WTC11 (cell line): ENCODE data around the gene BOLL. TPM values are rescaled to one million over a fixed set of nuclear protein-coding genes. Genes with fewer than 3 reads are reported as not detected.

Experiments
- ATAC-seq: fragments of 200-7000 bp; cut with Tn5 transposase; 2 replicates; pipeline ENCODE4 v1.10.0; 2021; ENCODE audit warnings: mild to moderate bottlenecking, moderate library complexity
- CTCF ChIA-PET: fragments of 300-600 bp; sonication (Branson Sonifier 250); formaldehyde crosslinking; loops from one replicate; lab custom pipeline; 2021; ENCODE audit warnings: antibody characterized with exemption; lab: Charles Lee
- POLR2A ChIA-PET: fragments of 350-600 bp; sonication (Branson Sonifier 250); formaldehyde crosslinking; loops from one replicate; lab custom pipeline; 2021; ENCODE audit warnings: antibody characterized with exemption; lab: Charles Lee
- DNase-seq: peaks from one replicate; pipeline ENCODE4 v3.0.0; 2021; ENCODE audit warnings: low spot score
- H3K27ac Mint-ChIP-seq: 2 replicates; pipeline ENCODE4 v1.8.0; 2021; ENCODE audit warnings: mixed read lengths
- H3K27me3 Mint-ChIP-seq: 2 replicates; pipeline ENCODE4 v1.8.0; 2021; ENCODE audit warnings: low read depth, mild to moderate bottlenecking, moderate library complexity, mixed read lengths
- H3K36me3 Mint-ChIP-seq: 2 replicates; pipeline ENCODE4 v1.8.0; 2021; ENCODE audit warnings: mixed read lengths
- H3K4me1 Mint-ChIP-seq: 2 replicates; pipeline ENCODE4 v1.8.0; 2022; ENCODE audit warnings: mixed read lengths
- H3K4me3 Mint-ChIP-seq: 2 replicates; pipeline ENCODE4 v1.8.0; 2021; ENCODE audit warnings: mild to moderate bottlenecking, moderate library complexity, mixed read lengths
- H3K9me3 Mint-ChIP-seq: 2 replicates; pipeline ENCODE4 v1.8.0; 2021; ENCODE audit warnings: mixed read lengths
- E2F4 ChIP-seq: sonication (generic); formaldehyde crosslinking; IDR thresholded peaks from 2 replicates; pipeline ENCODE4 v1.8.1; 2022; ENCODE audit warnings: low read depth, mild to moderate bottlenecking, moderate library complexity, missing genetic modification reagents, borderline replicate concordance
- E2F5 ChIP-seq: sonication (generic); formaldehyde crosslinking; IDR thresholded peaks from 2 replicates; pipeline ENCODE4 v1.8.1; 2022; ENCODE audit warnings: mild to moderate bottlenecking, moderate library complexity, missing genetic modification reagents
- ETV6 ChIP-seq: sonication (generic); formaldehyde crosslinking; IDR thresholded peaks from 2 replicates; pipeline ENCODE4 v1.8.1; 2022; ENCODE audit warnings: mild to moderate bottlenecking, missing genetic modification reagents
- IRF1 ChIP-seq: sonication (generic); formaldehyde crosslinking; IDR thresholded peaks from 2 replicates; pipeline ENCODE4 v1.8.0; 2023; ENCODE audit warnings: missing genetic modification reagents
- MYBL2 ChIP-seq: sonication (generic); formaldehyde crosslinking; IDR thresholded peaks from 2 replicates; pipeline ENCODE4 v1.8.1; 2023; ENCODE audit warnings: mild to moderate bottlenecking, moderate library complexity, missing genetic modification reagents
- PREB ChIP-seq: sonication (generic); formaldehyde crosslinking; IDR thresholded peaks from 2 replicates; pipeline ENCODE4 v1.8.1; 2022; ENCODE audit warnings: mild to moderate bottlenecking, missing genetic modification reagents, moderate library complexity, borderline replicate concordance
- PRRX2 ChIP-seq: fragments of 250-450 bp; sonication (Bioruptor Pico); IDR thresholded peaks from 2 replicates; pipeline ENCODE4 v1.8.0; 2021; ENCODE audit warnings: mild to moderate bottlenecking
- SMAD3 ChIP-seq: sonication (generic); formaldehyde crosslinking; IDR thresholded peaks from 2 replicates; pipeline ENCODE4 v1.8.0; 2022; ENCODE audit warnings: missing genetic modification reagents, mild to moderate bottlenecking, borderline replicate concordance
- TP53 ChIP-seq: sonication (generic); formaldehyde crosslinking; IDR thresholded peaks from 2 replicates; pipeline ENCODE4 v1.8.1; 2023; ENCODE audit warnings: mild to moderate bottlenecking, missing genetic modification reagents
- ZBTB21 ChIP-seq: sonication (generic); formaldehyde crosslinking; IDR thresholded peaks from 2 replicates; pipeline ENCODE4 v1.8.1; 2023; ENCODE audit warnings: mild to moderate bottlenecking, missing genetic modification reagents, borderline replicate concordance
- ZNF396 ChIP-seq: fragments of 250-450 bp; sonication (Bioruptor Pico); IDR thresholded peaks from 2 replicates; pipeline ENCODE4 v1.8.0; 2021; ENCODE audit warnings: mild to moderate bottlenecking, moderate library complexity, borderline replicate concordance
- ZNF423 ChIP-seq: fragments of 250-450 bp; sonication (Bioruptor Pico); IDR thresholded peaks from 2 replicates; pipeline ENCODE4 v2.1.2; 2022; ENCODE audit warnings: mild to moderate bottlenecking, moderate library complexity
- total RNA-seq: library from RNA; stranded (reverse); gene quantifications from 3 replicates; pipeline ENCODE4 v1.2.3, GENCODE V29; 2021
- TF ChIP-seq, protein P1 (sequence below): sonication (generic); formaldehyde crosslinking; IDR thresholded peaks from 2 replicates; pipeline ENCODE4 v1.8.1; 2023; ENCODE audit warnings: mild to moderate bottlenecking, moderate library complexity, missing genetic modification reagents
- TF ChIP-seq, protein P2 (sequence below): sonication (generic); formaldehyde crosslinking; IDR thresholded peaks from 2 replicates; pipeline ENCODE4 v1.8.0; 2022; ENCODE audit warnings: mild to moderate bottlenecking, missing genetic modification reagents
- TF ChIP-seq, protein P3 (sequence below): fragments of 250-450 bp; sonication (Bioruptor Pico); IDR thresholded peaks from 2 replicates; pipeline ENCODE4 v2.1.2; 2022; ENCODE audit warnings: mild to moderate bottlenecking, moderate library complexity
- TF ChIP-seq, protein P4 (sequence below): sonication (generic); formaldehyde crosslinking; IDR thresholded peaks from 2 replicates; pipeline ENCODE4 v1.8.1; 2023; ENCODE audit warnings: mild to moderate bottlenecking, missing genetic modification reagents, moderate library complexity
- TF ChIP-seq, protein P5 (sequence below): fragments of 250-450 bp; sonication (Bioruptor Pico); IDR thresholded peaks from 2 replicates; pipeline ENCODE4 v1.9.0; 2021; ENCODE audit warnings: mild to moderate bottlenecking

BOLL gene
- total RNA-seq, 1 experiment from 2014 or later = 0.13 TPM

GRCh38 chr2:197705912-197706838, 78.9 kb downstream of the BOLL start:
- DNase-seq (no peak), ATAC-seq (no peak; the same call in 1 of the 2 replicates)
- ChIA-PET CTCF (interaction anchor here (0.9 to 1.6 kb wide), 4 partner anchors 8 to 93 kb away, joined by 3 to 5 read pairs (median 4); no protein-coding TSS in a partner anchor), POLR2A (interaction anchor here (0.9 kb wide), 1 partner anchor 296 kb away, joined by 7 read pairs; no protein-coding TSS in a partner anchor)
- Mint-ChIP-seq H3K36me3 (peaks cover 18% of the 10 kb centered on the region), H3K27me3 (no peaks in the 10 kb centered on the region; the same call in 1 of the 2 replicates), H3K4me1 (peaks cover 39% of the 10 kb centered on the region), H3K9me3 (peaks cover 3% of the 10 kb centered on the region; the same call in 1 of the 2 replicates), H3K27ac (peak overlapping the region; percentile 55), H3K4me3 (peak overlapping the region; percentile 84)
- TF ChIP-seq, protein P1, sequence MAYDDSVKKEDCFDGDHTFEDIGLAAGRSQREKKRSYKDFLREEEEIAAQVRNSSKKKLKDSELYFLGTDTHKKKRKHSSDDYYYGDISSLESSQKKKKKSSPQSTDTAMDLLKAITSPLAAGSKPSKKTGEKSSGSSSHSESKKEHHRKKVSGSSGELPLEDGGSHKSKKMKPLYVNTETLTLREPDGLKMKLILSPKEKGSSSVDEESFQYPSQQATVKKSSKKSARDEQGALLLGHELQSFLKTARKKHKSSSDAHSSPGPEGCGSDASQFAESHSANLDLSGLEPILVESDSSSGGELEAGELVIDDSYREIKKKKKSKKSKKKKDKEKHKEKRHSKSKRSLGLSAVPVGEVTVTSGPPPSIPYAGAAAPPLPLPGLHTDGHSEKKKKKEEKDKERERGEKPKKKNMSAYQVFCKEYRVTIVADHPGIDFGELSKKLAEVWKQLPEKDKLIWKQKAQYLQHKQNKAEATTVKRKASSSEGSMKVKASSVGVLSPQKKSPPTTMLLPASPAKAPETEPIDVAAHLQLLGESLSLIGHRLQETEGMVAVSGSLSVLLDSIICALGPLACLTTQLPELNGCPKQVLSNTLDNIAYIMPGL (CRISPR knock-in tag) = 0 out of 2 replicates have a peak, but pooled peaks have one; percentile 15
- no peak for TF ChIP-seq ZNF423
- TF ChIP-seq, all 79 proteins: peak for 1

DNA sequence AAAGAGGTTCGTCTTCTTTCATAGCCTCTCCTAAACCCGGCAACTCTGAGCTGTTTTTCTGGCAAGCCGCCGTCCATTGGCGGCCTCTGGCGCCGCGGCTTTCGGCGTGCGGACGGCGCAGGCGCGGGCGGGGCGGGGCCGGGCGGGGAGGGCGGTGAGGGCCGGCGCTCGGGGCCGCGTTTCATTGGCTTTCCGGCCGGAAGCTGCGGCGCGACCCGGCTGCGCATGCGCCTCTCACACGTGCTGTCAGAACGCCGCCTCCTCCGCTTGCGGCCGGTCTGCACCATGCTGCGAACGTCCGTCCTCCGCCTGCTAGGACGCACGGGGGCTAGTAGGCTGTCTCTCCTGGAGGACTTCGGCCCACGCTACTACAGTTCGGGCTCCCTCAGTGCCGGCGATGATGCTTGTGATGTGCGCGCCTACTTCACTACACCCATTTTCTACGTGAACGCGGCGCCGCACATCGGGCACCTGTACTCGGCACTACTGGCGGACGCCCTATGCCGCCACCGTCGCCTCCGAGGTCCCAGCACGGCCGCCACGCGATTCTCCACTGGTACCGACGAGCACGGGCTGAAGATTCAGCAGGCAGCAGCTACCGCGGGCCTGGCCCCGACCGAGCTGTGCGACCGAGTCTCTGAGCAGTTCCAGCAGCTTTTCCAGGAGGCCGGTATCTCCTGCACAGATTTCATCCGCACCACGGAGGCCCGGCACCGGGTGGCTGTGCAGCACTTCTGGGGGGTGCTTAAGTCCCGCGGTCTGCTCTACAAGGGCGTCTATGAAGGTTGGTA, 79.8 kb downstream of the BOLL start, which contains the start of gene MARS2:
MARS2 (plus strand) TSS at position 249 of the 791 bp plus-strand sequence; CDS start at position 286, 37 bp downstream.
- peak within 1 kb of the TSS; percentile 98 for H3K27ac Mint-ChIP-seq
- H3K4me3 Mint-ChIP-seq = peak within 1 kb of the TSS; percentile 84
- peak; percentile 80 for ATAC-seq
- peaks cover 3% of the 10 kb centered on the region; the same call in 1 of the 2 replicates for H3K9me3 Mint-ChIP-seq
- peak; percentile 94 for DNase-seq
- POLR2A ChIA-PET = interaction anchor here (0.8 to 1.2 kb wide), 3 partner anchors 117 to 252 kb away, joined by 3 to 9 read pairs (median 4); partner anchors contain the start of genes COQ10B, HSPD1 and HSPE1
- CTCF ChIA-PET = interaction anchor here (0.7 to 1.6 kb wide), 5 partner anchors 9 to 206 kb away, joined by 3 to 5 read pairs (median 3); partner anchors contain the start of genes HSPD1 and RFTN2
- no peaks in the 10 kb centered on the region; the same call in 1 of the 2 replicates for H3K27me3 Mint-ChIP-seq
- H3K36me3 Mint-ChIP-seq = peaks cover 18% of the 10 kb centered on the region
- H3K4me1 Mint-ChIP-seq = peaks cover 41% of the 10 kb centered on the region
- TF ChIP-seq SMAD3 (CRISPR knock-in tag) (peak; percentile 90), PRRX2 (no peak), PREB (CRISPR knock-in tag) (peak; percentile 70; the same call in 1 of the 2 replicates), IRF1 (CRISPR knock-in tag) (peak; percentile 88), ZBTB21 (CRISPR knock-in tag) (no peak; the same call in 1 of the 2 replicates), MYBL2 (CRISPR knock-in tag) (peak; percentile 76), E2F4 (CRISPR knock-in tag) (peak; percentile 64; the same call in 1 of the 2 replicates), ETV6 (CRISPR knock-in tag) (peak; percentile 73; the same call in 1 of the 2 replicates), E2F5 (peak; percentile 76), ZNF396 (CRISPR knock-in tag) (no peak), TP53 (CRISPR knock-in tag) (peak; percentile 95)
- TF ChIP-seq, protein P2, sequence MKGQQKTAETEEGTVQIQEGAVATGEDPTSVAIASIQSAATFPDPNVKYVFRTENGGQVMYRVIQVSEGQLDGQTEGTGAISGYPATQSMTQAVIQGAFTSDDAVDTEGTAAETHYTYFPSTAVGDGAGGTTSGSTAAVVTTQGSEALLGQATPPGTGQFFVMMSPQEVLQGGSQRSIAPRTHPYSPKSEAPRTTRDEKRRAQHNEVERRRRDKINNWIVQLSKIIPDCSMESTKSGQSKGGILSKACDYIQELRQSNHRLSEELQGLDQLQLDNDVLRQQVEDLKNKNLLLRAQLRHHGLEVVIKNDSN (CRISPR knock-in tag) = peak; percentile 88
- TF ChIP-seq, protein P3, sequence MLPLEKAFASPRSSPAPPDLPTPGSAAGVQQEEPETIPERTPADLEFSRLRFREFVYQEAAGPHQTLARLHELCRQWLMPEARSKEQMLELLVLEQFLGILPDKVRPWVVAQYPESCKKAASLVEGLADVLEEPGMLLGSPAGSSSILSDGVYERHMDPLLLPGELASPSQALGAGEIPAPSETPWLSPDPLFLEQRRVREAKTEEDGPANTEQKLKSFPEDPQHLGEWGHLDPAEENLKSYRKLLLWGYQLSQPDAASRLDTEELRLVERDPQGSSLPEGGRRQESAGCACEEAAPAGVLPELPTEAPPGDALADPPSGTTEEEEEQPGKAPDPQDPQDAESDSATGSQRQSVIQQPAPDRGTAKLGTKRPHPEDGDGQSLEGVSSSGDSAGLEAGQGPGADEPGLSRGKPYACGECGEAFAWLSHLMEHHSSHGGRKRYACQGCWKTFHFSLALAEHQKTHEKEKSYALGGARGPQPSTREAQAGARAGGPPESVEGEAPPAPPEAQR (CRISPR knock-in tag) = no peak
- TF ChIP-seq, protein P4, sequence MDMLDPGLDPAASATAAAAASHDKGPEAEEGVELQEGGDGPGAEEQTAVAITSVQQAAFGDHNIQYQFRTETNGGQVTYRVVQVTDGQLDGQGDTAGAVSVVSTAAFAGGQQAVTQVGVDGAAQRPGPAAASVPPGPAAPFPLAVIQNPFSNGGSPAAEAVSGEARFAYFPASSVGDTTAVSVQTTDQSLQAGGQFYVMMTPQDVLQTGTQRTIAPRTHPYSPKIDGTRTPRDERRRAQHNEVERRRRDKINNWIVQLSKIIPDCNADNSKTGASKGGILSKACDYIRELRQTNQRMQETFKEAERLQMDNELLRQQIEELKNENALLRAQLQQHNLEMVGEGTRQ = peak; percentile 81
- TF ChIP-seq, protein P5, sequence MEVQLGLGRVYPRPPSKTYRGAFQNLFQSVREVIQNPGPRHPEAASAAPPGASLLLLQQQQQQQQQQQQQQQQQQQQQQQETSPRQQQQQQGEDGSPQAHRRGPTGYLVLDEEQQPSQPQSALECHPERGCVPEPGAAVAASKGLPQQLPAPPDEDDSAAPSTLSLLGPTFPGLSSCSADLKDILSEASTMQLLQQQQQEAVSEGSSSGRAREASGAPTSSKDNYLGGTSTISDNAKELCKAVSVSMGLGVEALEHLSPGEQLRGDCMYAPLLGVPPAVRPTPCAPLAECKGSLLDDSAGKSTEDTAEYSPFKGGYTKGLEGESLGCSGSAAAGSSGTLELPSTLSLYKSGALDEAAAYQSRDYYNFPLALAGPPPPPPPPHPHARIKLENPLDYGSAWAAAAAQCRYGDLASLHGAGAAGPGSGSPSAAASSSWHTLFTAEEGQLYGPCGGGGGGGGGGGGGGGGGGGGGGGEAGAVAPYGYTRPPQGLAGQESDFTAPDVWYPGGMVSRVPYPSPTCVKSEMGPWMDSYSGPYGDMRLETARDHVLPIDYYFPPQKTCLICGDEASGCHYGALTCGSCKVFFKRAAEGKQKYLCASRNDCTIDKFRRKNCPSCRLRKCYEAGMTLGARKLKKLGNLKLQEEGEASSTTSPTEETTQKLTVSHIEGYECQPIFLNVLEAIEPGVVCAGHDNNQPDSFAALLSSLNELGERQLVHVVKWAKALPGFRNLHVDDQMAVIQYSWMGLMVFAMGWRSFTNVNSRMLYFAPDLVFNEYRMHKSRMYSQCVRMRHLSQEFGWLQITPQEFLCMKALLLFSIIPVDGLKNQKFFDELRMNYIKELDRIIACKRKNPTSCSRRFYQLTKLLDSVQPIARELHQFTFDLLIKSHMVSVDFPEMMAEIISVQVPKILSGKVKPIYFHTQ (CRISPR knock-in tag) = no peak
